ENCODE data around the gene LTC4S. TPM values are rescaled to one million over a fixed set of nuclear protein-coding genes. Genes with fewer than 3 reads are reported as not detected.

Gene LTC4S
- total RNA-seq, 1 experiment from 2014 or later = 2.6 TPM

GRCh38 chr5:179795049-179795862 is 1.5 kb downstream of the LTC4S start (continued):
- TF ChIP-seq ATF6 (CRISPR knock-in tag; IDR thresholded peaks at IDR 0.05) (no peak), USF2 (CRISPR knock-in tag; IDR thresholded peaks at IDR 0.05) (no peak), PRRX2 (CRISPR knock-in tag; IDR thresholded peaks at IDR 0.05) (no peak), MLX (CRISPR knock-in tag; IDR thresholded peaks at IDR 0.05) (no peak), TEAD1 (CRISPR knock-in tag; IDR thresholded peaks at IDR 0.05) (no peak), EMX1 (CRISPR knock-in tag; IDR thresholded peaks at IDR 0.05) (no peak), CREM (CRISPR knock-in tag; IDR thresholded peaks at IDR 0.05) (no peak), ATF1 (CRISPR knock-in tag; IDR thresholded peaks at IDR 0.05) (no peak), ZBTB21 (CRISPR knock-in tag; IDR thresholded peaks at IDR 0.05; ENCODE audit: borderline replicate concordance) (no peak), SP1 (CRISPR knock-in tag; conservative IDR thresholded peaks at IDR 0.05) (peak; percentile 62; the same call in 1 of the 2 replicates), ZNF138 (CRISPR knock-in tag; conservative IDR thresholded peaks at IDR 0.05) (no peak)
- TF ChIP-seq, protein P1, sequence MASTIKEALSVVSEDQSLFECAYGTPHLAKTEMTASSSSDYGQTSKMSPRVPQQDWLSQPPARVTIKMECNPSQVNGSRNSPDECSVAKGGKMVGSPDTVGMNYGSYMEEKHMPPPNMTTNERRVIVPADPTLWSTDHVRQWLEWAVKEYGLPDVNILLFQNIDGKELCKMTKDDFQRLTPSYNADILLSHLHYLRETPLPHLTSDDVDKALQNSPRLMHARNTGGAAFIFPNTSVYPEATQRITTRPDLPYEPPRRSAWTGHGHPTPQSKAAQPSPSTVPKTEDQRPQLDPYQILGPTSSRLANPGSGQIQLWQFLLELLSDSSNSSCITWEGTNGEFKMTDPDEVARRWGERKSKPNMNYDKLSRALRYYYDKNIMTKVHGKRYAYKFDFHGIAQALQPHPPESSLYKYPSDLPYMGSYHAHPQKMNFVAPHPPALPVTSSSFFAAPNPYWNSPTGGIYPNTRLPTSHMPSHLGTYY (CRISPR knock-in tag; IDR thresholded peaks at IDR 0.05) = no peak

DNA sequence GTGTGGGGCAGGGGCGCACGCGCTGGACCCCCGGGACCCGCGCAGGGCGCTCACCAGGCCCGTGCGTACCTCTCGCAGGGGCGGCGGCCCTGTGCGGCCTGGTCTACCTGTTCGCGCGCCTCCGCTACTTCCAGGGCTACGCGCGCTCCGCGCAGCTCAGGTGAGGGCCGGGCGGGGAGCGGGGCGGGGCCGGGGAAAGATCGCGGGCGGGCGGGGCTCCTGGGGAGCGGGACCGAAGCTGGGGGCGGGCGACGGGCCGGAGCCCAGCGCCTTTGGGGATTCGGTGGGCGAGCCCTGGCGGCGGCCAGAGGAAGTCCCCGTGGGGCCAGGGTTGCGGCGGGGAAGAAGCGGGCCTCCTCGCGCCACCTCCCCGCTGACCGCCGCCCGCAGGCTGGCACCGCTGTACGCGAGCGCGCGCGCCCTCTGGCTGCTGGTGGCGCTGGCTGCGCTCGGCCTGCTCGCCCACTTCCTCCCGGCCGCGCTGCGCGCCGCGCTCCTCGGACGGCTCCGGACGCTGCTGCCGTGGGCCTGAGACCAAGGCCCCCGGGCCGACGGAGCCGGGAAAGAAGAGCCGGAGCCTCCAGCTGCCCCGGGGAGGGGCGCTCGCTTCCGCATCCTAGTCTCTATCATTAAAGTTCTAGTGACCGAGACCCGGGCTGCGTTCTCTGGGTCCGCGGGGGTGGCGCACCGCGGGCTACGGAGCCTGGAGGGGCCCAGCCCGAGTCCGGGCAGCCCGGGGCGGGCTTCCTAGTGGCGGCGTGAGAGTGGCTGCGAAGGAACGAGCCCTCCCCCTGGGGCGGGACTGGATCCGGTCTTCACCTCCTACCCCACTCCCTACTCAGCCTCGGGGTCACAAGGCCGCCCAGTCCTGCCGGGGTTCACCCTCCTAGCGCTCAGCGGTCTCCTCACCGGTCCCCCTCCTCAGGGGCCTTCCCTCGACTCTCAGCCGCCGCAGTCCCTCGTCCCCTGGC is 2.4 kb downstream of the LTC4S start:
- H3K4me3 Mint-ChIP-seq = peak overlapping the region; percentile 67
- peaks cover 15% of the 10 kb centered on the region for H3K36me3 Mint-ChIP-seq
- POLR2A ChIA-PET = interaction anchor here (1.0 to 1.1 kb wide), 2 partner anchors 10 to 64 kb away, joined by 3 to 4 read pairs; no protein-coding TSS in a partner anchor
- H3K27ac Mint-ChIP-seq = peak overlapping the region; percentile 90; the same call in 1 of the 2 replicates
- CTCF ChIA-PET = interaction anchor here (0.5 to 5.7 kb wide), 16 partner anchors 10 to 810 kb away, joined by 3 to 39 read pairs (median 4); partner anchors contain the start of gene SQSTM1
- DNase-seq (ENCODE audit: low spot score) = peak; percentile 84
- ATAC-seq = peak; percentile 61
- peaks cover 18% of the 10 kb centered on the region for H3K4me1 Mint-ChIP-seq
- H3K27me3 Mint-ChIP-seq (ENCODE audit: low read depth) = no peaks in the 10 kb centered on the region
- H3K9me3 Mint-ChIP-seq = no peaks in the 10 kb centered on the region
- TF ChIP-seq SMAD4 (CRISPR knock-in tag; IDR thresholded peaks at IDR 0.05) (no peak), ATF1 (CRISPR knock-in tag; IDR thresholded peaks at IDR 0.05) (no peak), CREM (CRISPR knock-in tag; IDR thresholded peaks at IDR 0.05) (0 out of 2 replicates have a peak, but pooled peaks have one; percentile 39), KAT7 (CRISPR knock-in tag; IDR thresholded peaks at IDR 0.05; ENCODE audit: borderline replicate concordance) (0 out of 2 replicates have a peak, but pooled peaks have one; percentile 87), NR1H2 (CRISPR knock-in tag; IDR thresholded peaks at IDR 0.05) (no peak), ATF6 (CRISPR knock-in tag; IDR thresholded peaks at IDR 0.05) (no peak), SMAD3 (CRISPR knock-in tag; IDR thresholded peaks at IDR 0.05; ENCODE audit: borderline replicate concordance) (no peak), USF2 (CRISPR knock-in tag; IDR thresholded peaks at IDR 0.05) (no peak)
- TF ChIP-seq, protein P2, sequence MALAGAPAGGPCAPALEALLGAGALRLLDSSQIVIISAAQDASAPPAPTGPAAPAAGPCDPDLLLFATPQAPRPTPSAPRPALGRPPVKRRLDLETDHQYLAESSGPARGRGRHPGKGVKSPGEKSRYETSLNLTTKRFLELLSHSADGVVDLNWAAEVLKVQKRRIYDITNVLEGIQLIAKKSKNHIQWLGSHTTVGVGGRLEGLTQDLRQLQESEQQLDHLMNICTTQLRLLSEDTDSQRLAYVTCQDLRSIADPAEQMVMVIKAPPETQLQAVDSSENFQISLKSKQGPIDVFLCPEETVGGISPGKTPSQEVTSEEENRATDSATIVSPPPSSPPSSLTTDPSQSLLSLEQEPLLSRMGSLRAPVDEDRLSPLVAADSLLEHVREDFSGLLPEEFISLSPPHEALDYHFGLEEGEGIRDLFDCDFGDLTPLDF (CRISPR knock-in tag; IDR thresholded peaks at IDR 0.05) = 0 out of 2 replicates have a peak, but pooled peaks have one; percentile 38
- TF ChIP-seq, protein P3, sequence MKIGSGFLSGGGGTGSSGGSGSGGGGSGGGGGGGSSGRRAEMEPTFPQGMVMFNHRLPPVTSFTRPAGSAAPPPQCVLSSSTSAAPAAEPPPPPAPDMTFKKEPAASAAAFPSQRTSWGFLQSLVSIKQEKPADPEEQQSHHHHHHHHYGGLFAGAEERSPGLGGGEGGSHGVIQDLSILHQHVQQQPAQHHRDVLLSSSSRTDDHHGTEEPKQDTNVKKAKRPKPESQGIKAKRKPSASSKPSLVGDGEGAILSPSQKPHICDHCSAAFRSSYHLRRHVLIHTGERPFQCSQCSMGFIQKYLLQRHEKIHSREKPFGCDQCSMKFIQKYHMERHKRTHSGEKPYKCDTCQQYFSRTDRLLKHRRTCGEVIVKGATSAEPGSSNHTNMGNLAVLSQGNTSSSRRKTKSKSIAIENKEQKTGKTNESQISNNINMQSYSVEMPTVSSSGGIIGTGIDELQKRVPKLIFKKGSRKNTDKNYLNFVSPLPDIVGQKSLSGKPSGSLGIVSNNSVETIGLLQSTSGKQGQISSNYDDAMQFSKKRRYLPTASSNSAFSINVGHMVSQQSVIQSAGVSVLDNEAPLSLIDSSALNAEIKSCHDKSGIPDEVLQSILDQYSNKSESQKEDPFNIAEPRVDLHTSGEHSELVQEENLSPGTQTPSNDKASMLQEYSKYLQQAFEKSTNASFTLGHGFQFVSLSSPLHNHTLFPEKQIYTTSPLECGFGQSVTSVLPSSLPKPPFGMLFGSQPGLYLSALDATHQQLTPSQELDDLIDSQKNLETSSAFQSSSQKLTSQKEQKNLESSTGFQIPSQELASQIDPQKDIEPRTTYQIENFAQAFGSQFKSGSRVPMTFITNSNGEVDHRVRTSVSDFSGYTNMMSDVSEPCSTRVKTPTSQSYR (CRISPR knock-in tag; IDR thresholded peaks at IDR 0.05) = no peak
